WTC11 (cell line): ENCODE results near the gene ZDHHC11B.

Experiments used
- ZBTB21 ChIP-seq: sonication (generic); formaldehyde crosslinking; IDR thresholded peaks from 2 replicates; pipeline ENCODE4 v1.8.1; 2023; ENCODE audit warnings: mild to moderate bottlenecking, missing genetic modification reagents, borderline replicate concordance
- TF ChIP-seq, protein P1 (sequence below): sonication (generic); formaldehyde crosslinking; IDR thresholded peaks from 2 replicates; pipeline ENCODE4 v1.8.0; 2023; ENCODE audit warnings: mild to moderate bottlenecking, missing genetic modification reagents
- TF ChIP-seq, protein P2 (sequence below): fragments of 200-600 bp; IDR thresholded peaks from 2 replicates; pipeline ENCODE4 v1.8.0; 2022; ENCODE audit warnings: antibody characterized with exemption
- TF ChIP-seq, protein P3 (sequence below): sonication (generic); formaldehyde crosslinking; IDR thresholded peaks from 2 replicates; pipeline ENCODE4 v1.8.1; 2023; ENCODE audit warnings: mild to moderate bottlenecking, missing genetic modification reagents, moderate library complexity
- TF ChIP-seq, protein P4 (sequence below): sonication (generic); formaldehyde crosslinking; IDR thresholded peaks from 2 replicates; pipeline ENCODE4 v1.8.1; 2023; ENCODE audit warnings: mild to moderate bottlenecking, moderate library complexity, missing genetic modification reagents

DNA sequence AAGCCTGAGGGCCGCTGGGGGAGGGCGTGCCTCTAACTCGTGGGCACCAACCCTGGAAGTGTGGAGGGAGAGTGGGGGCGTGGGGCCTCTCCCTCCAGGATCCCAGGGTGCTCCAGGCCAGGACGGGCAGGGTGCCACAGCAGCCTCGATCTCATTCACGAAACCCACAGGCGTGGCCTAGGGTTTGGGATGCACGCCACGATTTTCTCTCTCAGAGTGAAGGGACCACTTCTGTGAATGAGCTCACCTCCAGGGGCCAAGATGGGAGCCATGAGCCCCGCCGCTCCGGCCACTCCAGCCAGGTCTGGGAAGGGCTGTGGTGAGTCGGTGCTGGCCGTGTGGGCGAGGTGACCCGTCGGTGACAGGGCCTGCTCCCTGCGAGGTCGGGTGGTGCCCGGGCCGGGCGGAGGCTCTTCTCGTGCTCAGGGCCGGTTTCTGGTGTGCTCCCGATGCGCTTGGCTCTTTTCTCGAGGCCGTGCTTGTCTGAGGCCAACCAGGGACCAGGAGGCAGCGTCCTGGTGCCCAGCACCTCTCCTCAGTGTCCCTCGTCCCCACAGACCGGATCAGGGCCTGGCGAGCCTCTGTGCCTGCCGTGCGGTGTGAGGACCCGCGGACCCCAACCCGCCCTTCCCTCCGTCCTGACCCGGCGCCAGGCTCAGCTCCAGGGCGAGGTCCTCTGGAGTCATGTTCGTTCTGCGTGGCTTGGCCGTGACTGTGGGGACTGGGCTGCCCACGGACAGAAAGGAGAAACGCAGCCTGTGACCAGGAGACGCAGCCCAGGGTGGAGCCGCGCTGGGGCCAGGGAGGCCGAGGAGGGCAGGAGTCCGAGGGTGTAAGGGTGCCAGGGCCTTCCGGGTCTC lies 122.4 kb downstream of the ZDHHC11B start:
- TF ChIP-seq, protein P1, sequence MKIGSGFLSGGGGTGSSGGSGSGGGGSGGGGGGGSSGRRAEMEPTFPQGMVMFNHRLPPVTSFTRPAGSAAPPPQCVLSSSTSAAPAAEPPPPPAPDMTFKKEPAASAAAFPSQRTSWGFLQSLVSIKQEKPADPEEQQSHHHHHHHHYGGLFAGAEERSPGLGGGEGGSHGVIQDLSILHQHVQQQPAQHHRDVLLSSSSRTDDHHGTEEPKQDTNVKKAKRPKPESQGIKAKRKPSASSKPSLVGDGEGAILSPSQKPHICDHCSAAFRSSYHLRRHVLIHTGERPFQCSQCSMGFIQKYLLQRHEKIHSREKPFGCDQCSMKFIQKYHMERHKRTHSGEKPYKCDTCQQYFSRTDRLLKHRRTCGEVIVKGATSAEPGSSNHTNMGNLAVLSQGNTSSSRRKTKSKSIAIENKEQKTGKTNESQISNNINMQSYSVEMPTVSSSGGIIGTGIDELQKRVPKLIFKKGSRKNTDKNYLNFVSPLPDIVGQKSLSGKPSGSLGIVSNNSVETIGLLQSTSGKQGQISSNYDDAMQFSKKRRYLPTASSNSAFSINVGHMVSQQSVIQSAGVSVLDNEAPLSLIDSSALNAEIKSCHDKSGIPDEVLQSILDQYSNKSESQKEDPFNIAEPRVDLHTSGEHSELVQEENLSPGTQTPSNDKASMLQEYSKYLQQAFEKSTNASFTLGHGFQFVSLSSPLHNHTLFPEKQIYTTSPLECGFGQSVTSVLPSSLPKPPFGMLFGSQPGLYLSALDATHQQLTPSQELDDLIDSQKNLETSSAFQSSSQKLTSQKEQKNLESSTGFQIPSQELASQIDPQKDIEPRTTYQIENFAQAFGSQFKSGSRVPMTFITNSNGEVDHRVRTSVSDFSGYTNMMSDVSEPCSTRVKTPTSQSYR (CRISPR knock-in tag) = no peak
- TF ChIP-seq, protein P2, sequence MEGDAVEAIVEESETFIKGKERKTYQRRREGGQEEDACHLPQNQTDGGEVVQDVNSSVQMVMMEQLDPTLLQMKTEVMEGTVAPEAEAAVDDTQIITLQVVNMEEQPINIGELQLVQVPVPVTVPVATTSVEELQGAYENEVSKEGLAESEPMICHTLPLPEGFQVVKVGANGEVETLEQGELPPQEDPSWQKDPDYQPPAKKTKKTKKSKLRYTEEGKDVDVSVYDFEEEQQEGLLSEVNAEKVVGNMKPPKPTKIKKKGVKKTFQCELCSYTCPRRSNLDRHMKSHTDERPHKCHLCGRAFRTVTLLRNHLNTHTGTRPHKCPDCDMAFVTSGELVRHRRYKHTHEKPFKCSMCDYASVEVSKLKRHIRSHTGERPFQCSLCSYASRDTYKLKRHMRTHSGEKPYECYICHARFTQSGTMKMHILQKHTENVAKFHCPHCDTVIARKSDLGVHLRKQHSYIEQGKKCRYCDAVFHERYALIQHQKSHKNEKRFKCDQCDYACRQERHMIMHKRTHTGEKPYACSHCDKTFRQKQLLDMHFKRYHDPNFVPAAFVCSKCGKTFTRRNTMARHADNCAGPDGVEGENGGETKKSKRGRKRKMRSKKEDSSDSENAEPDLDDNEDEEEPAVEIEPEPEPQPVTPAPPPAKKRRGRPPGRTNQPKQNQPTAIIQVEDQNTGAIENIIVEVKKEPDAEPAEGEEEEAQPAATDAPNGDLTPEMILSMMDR = no peak
- TF ChIP-seq, protein P3, sequence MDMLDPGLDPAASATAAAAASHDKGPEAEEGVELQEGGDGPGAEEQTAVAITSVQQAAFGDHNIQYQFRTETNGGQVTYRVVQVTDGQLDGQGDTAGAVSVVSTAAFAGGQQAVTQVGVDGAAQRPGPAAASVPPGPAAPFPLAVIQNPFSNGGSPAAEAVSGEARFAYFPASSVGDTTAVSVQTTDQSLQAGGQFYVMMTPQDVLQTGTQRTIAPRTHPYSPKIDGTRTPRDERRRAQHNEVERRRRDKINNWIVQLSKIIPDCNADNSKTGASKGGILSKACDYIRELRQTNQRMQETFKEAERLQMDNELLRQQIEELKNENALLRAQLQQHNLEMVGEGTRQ (CRISPR knock-in tag) = no peak
- TF ChIP-seq, protein P4, sequence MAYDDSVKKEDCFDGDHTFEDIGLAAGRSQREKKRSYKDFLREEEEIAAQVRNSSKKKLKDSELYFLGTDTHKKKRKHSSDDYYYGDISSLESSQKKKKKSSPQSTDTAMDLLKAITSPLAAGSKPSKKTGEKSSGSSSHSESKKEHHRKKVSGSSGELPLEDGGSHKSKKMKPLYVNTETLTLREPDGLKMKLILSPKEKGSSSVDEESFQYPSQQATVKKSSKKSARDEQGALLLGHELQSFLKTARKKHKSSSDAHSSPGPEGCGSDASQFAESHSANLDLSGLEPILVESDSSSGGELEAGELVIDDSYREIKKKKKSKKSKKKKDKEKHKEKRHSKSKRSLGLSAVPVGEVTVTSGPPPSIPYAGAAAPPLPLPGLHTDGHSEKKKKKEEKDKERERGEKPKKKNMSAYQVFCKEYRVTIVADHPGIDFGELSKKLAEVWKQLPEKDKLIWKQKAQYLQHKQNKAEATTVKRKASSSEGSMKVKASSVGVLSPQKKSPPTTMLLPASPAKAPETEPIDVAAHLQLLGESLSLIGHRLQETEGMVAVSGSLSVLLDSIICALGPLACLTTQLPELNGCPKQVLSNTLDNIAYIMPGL (CRISPR knock-in tag) = no peak
- no peak for TF ChIP-seq ZBTB21
